ENCODE data around the gene LIN52. TPM values are rescaled to one million over a fixed set of nuclear protein-coding genes. Genes with fewer than 3 reads are reported as not detected.

The LIN52 gene
- polyA plus RNA-seq, 1 donor from 2014 or later, result 57.9 TPM

- no peaks in the 10 kb centered on the region for H3K36me3 ChIP-seq (ENCODE audit: insufficient read depth, low read length)
- no peaks in the 10 kb centered on the region for H3K9me2 ChIP-seq (ENCODE audit: insufficient read depth, low read length)
- no peak overlapping the region for H2AFZ ChIP-seq (ENCODE audit: low read depth, low read length)
- H3K27me3 ChIP-seq (ENCODE audit: insufficient read depth, low read depth, low read length), result no peaks in the 10 kb centered on the region
- H3K9ac ChIP-seq (ENCODE audit: low read length), result no peak overlapping the region
- H4K20me1 ChIP-seq (ENCODE audit: insufficient read depth), result no peaks in the 10 kb centered on the region
- peak overlapping the region; percentile 79 for H3K4me3 ChIP-seq (ENCODE audit: low read length)
- TF ChIP-seq EP300 (conservative IDR thresholded peaks at IDR 0.05; ENCODE audit: poor library complexity, severe bottlenecking), result no peak
- TF ChIP-seq RAD21 (conservative IDR thresholded peaks at IDR 0.05), result no peak
- no peak for TF ChIP-seq SMC3 (conservative IDR thresholded peaks at IDR 0.05; ENCODE audit: poor library complexity)
- no peak for TF ChIP-seq EZH2 (IDR thresholded peaks at IDR 0.05; ENCODE audit: borderline replicate concordance, insufficient read depth, low read length, poor library complexity, severe bottlenecking)
- no peak for TF ChIP-seq CTCF (IDR thresholded peaks at IDR 0.05; ENCODE audit: poor library complexity, severe bottlenecking)
- TF ChIP-seq TAF1 (IDR thresholded peaks at IDR 0.05; ENCODE audit: low read depth), result no peak
- no peak for TF ChIP-seq MXI1 (conservative IDR thresholded peaks at IDR 0.05; ENCODE audit: poor library complexity, severe bottlenecking)
- no peak for TF ChIP-seq REST (IDR thresholded peaks at IDR 0.05; ENCODE audit: borderline replicate concordance)
- no peak for TF ChIP-seq POLR2AphosphoS5 (IDR thresholded peaks at IDR 0.05)
- H3F3A ChIP-seq (ENCODE audit: insufficient read depth, low read length, poor library complexity, severe bottlenecking), result no peaks in the 10 kb centered on the region
- peaks cover 24% of the 10 kb centered on the region for H3K79me2 ChIP-seq (replicated peaks; ENCODE audit: insufficient read depth, low read length)
- no peak overlapping the region for H3K27ac ChIP-seq (ENCODE audit: low read length)
- no peaks in the 10 kb centered on the region for H3K9me3 ChIP-seq (ENCODE audit: low read length)
- peak overlapping the region; percentile 95 for H3K4me2 ChIP-seq (ENCODE audit: low read length)
These were observed 1.6 kb upstream of the LIN52 start for GRCh38 chr14:74083161-74083560.

- H3K9ac ChIP-seq (ENCODE audit: low read length), result peak overlapping the region; percentile 77
- H2AFZ ChIP-seq (ENCODE audit: low read depth, low read length), result peak overlapping the region; percentile 47
- H3K79me2 ChIP-seq (replicated peaks; ENCODE audit: insufficient read depth, low read length), result peaks cover 24% of the 10 kb centered on the region
- H3F3A ChIP-seq (ENCODE audit: insufficient read depth, low read length, poor library complexity, severe bottlenecking), result no peaks in the 10 kb centered on the region
- H3K27me3 ChIP-seq (ENCODE audit: insufficient read depth, low read depth, low read length), result no peaks in the 10 kb centered on the region
- TF ChIP-seq TAF1 (IDR thresholded peaks at IDR 0.05; ENCODE audit: low read depth) (no peak), EZH2 (IDR thresholded peaks at IDR 0.05; ENCODE audit: borderline replicate concordance, insufficient read depth, low read length, poor library complexity, severe bottlenecking) (no peak), EP300 (conservative IDR thresholded peaks at IDR 0.05; ENCODE audit: poor library complexity, severe bottlenecking) (no peak), REST (IDR thresholded peaks at IDR 0.05; ENCODE audit: borderline replicate concordance) (no peak), POLR2AphosphoS5 (IDR thresholded peaks at IDR 0.05) (no peak), RAD21 (conservative IDR thresholded peaks at IDR 0.05) (no peak), CTCF (IDR thresholded peaks at IDR 0.05; ENCODE audit: poor library complexity, severe bottlenecking) (no peak), SMC3 (conservative IDR thresholded peaks at IDR 0.05; ENCODE audit: poor library complexity) (no peak), MXI1 (conservative IDR thresholded peaks at IDR 0.05; ENCODE audit: poor library complexity, severe bottlenecking) (no peak)
- H3K9me2 ChIP-seq (ENCODE audit: insufficient read depth, low read length), result no peaks in the 10 kb centered on the region
- no peaks in the 10 kb centered on the region for H3K36me3 ChIP-seq (ENCODE audit: insufficient read depth, low read length)
- H3K9me3 ChIP-seq (ENCODE audit: low read length), result no peaks in the 10 kb centered on the region
- no peaks in the 10 kb centered on the region for H4K20me1 ChIP-seq (ENCODE audit: insufficient read depth)
- peak overlapping the region; percentile 46 for H3K27ac ChIP-seq (ENCODE audit: low read length)
- peak overlapping the region; percentile 95 for H3K4me2 ChIP-seq (ENCODE audit: low read length)
- peak overlapping the region; percentile 79 for H3K4me3 ChIP-seq (ENCODE audit: low read length)
These were observed 926 bp upstream of the LIN52 start for GRCh38 chr14:74083784-74084276.
